Amniotic stem cell (primary cell): ENCODE measurements around the gene CIDEA.

Experiments
- DNase-seq: peaks from one replicate; lab custom pipeline; 2025; lab: John Stamatoyannopoulos, UW

CIDEA gene

GRCh38 chr18:12274793-12275192, 20.6 kb downstream of the CIDEA start:
- DNase-seq: no peak

- DNase-seq: no peak
Observed at GRCh38 chr18:12276736-12277554, 22.8 kb downstream of the CIDEA start.

GRCh38 chr18:12278215-12278671, 24.1 kb downstream of the CIDEA start:
- no peak for DNase-seq

- DNase-seq: peak; percentile 91
Observed at GRCh38 chr18:12278741-12279682, 24.9 kb downstream of the CIDEA start.

- no peak for DNase-seq
Observed at GRCh38 chr18:12279781-12280531, 25.8 kb downstream of the CIDEA start.

- DNase-seq: no peak
Observed at GRCh38 chr18:12281861-12282260, 27.7 kb downstream of the CIDEA start.

- DNase-seq: peak; percentile 92
Observed at GRCh38 chr18:12282442-12283039, 28.4 kb downstream of the CIDEA start.

GRCh38 chr18:12283256-12283655, 29.1 kb downstream of the CIDEA start:
- DNase-seq: no peak

GRCh38 chr18:12283666-12284065, 29.5 kb downstream of the CIDEA start:
- no peak for DNase-seq

GRCh38 chr18:12287131-12287681, 33.0 kb downstream of the CIDEA start:
- no peak for DNase-seq

GRCh38 chr18:12287684-12288402, 33.7 kb downstream of the CIDEA start:
- DNase-seq: peak; percentile 83

- DNase-seq: no peak
Observed at GRCh38 chr18:12288403-12288755, 34.2 kb downstream of the CIDEA start.

GRCh38 chr18:12290086-12290485, 35.9 kb downstream of the CIDEA start:
- no peak for DNase-seq

GRCh38 chr18:12291161-12291560, 37.0 kb downstream of the CIDEA start:
- DNase-seq: no peak

GRCh38 chr18:12291690-12292089, 37.5 kb downstream of the CIDEA start:
- no peak for DNase-seq

- no peak for DNase-seq
Observed at GRCh38 chr18:12293831-12294230, 39.7 kb downstream of the CIDEA start.

GRCh38 chr18:12295389-12296086, 41.4 kb downstream of the CIDEA start:
- DNase-seq: peak; percentile 20

- no peak for DNase-seq
Observed at GRCh38 chr18:12296087-12296403, 41.9 kb downstream of the CIDEA start.

GRCh38 chr18:12296457-12296856, 42.3 kb downstream of the CIDEA start:
- no peak for DNase-seq

GRCh38 chr18:12299862-12300261, 45.7 kb downstream of the CIDEA start:
- DNase-seq: no peak
